Neuronal stem cell (in vitro differentiated cells): ENCODE results near the gene CCNDBP1.
A peak's percentile ranks its signal among the peaks of the same experiment; 100 is the strongest.

Experiments used
- DNase-seq: peaks from one replicate; pipeline ENCODE4 v3.0.0-alpha.2; 2013; ENCODE audit warnings: low spot score
- H2AFZ ChIP-seq: one replicate; pipeline ENCODE4 v1.6.1; 2013; ENCODE audit warnings: mild to moderate bottlenecking, low read length, inconsistent platforms
- H2AK5ac ChIP-seq: 2 replicates; pipeline ENCODE4 v1.6.1; 2013; ENCODE audit warnings: low read depth, mild to moderate bottlenecking, inconsistent platforms, low read length, moderate library complexity, mixed read lengths
- H2BK120ac ChIP-seq: 2 replicates; pipeline ENCODE4 v1.6.1; 2013; ENCODE audit warnings: low read depth, mild to moderate bottlenecking, inconsistent platforms, low read length, moderate library complexity, mixed read lengths
- H2BK12ac ChIP-seq: one replicate; pipeline ENCODE4 v1.6.1; 2013; ENCODE audit warnings: low read length, inconsistent platforms
- H2BK15ac ChIP-seq: 2 replicates; pipeline ENCODE4 v1.6.1; 2013; ENCODE audit warnings: mild to moderate bottlenecking, low read length, inconsistent platforms, mixed read lengths
- H2BK5ac ChIP-seq: one replicate; pipeline ENCODE4 v1.6.1; 2013; ENCODE audit warnings: inconsistent platforms, mild to moderate bottlenecking, low read length, moderate library complexity
- H3K14ac ChIP-seq: one replicate; pipeline ENCODE4 v1.6.1; 2013; ENCODE audit warnings: low read length, inconsistent platforms
- H3K18ac ChIP-seq: 2 replicates; pipeline ENCODE4 v1.6.1; 2013; ENCODE audit warnings: low read length, inconsistent platforms
- H3K23ac ChIP-seq: 2 replicates; pipeline ENCODE4 v1.6.1; 2013; ENCODE audit warnings: low read depth, mild to moderate bottlenecking, mixed read lengths, low read length, inconsistent platforms; ENCODE audit not compliant: poor library complexity
- H3K27ac ChIP-seq: replicated peaks from 3 replicates; pipeline ENCODE4 v1.5.1; 2013; ENCODE audit warnings: low read length, inconsistent platforms
- H3K27me3 ChIP-seq, 3 experiments: 2 replicates each; pipeline ENCODE4 v1.6.1; 2013; ENCODE audit warnings: low read length in 3 of 3, mild to moderate bottlenecking in 2 of 3, inconsistent platforms in 1 of 3, low read depth in 1 of 3, mixed read lengths in 1 of 3, moderate library complexity in 1 of 3; ENCODE audit not compliant: control insufficient read depth in 3 of 3, insufficient read depth in 3 of 3
- H3K36me3 ChIP-seq, 2 donors: replicated peaks in 1 of 2; 2 replicates each; pipeline ENCODE4 v1.6.1; 2013; ENCODE audit warnings: low read length in 2 of 2; ENCODE audit not compliant: control insufficient read depth in 2 of 2, insufficient read depth in 2 of 2
- H3K4ac ChIP-seq: 2 replicates; pipeline ENCODE4 v1.6.1; 2013; ENCODE audit warnings: inconsistent platforms, mild to moderate bottlenecking, low read length, moderate library complexity
- H3K4me1 ChIP-seq, 2 donors: 1 replicate in 1 of 2; 2 replicates in 1 of 2; pipeline ENCODE4 v1.6.1; 2013; ENCODE audit warnings: low read length in 2 of 2, low read depth in 1 of 2; ENCODE audit not compliant: control insufficient read depth in 2 of 2, insufficient read depth in 1 of 2
- H3K4me2 ChIP-seq: one replicate; pipeline ENCODE4 v1.6.1; 2013; ENCODE audit warnings: mild to moderate bottlenecking, low read length, inconsistent platforms; ENCODE audit not compliant: insufficient read depth, poor library complexity, severe bottlenecking
- H3K4me3 ChIP-seq, 2 donors: 2 replicates each; pipeline ENCODE4 v1.5.1; 2013; ENCODE audit warnings: low read length in 2 of 2, mild to moderate bottlenecking in 2 of 2, inconsistent platforms in 1 of 2, moderate library complexity in 1 of 2
- H3K79me1 ChIP-seq: one replicate; pipeline ENCODE4 v1.6.1; 2013; ENCODE audit warnings: low read depth, mild to moderate bottlenecking, inconsistent platforms, low read length, moderate library complexity
- H3K9ac ChIP-seq: one replicate; pipeline ENCODE4 v1.6.1; 2013; ENCODE audit warnings: mild to moderate bottlenecking, low read depth, low read length, inconsistent platforms; ENCODE audit not compliant: poor library complexity
- H3K9me3 ChIP-seq, 2 donors: replicated peaks in 1 of 2; 2 replicates each; pipeline versions ENCODE3 to v1.6.1; 2013; ENCODE audit warnings: low read length in 2 of 2, mild to moderate bottlenecking in 2 of 2, inconsistent platforms in 1 of 2, low read depth in 1 of 2, mixed read lengths in 1 of 2, moderate library complexity in 1 of 2; ENCODE audit not compliant: control insufficient read depth in 2 of 2, insufficient read depth in 1 of 2
- H4K8ac ChIP-seq: one replicate; pipeline ENCODE4 v1.6.1; 2013; ENCODE audit warnings: low read depth, mild to moderate bottlenecking, inconsistent platforms, low read length, moderate library complexity
- H4K91ac ChIP-seq: one replicate; pipeline ENCODE4 v1.6.1; 2013; ENCODE audit warnings: low read length, low read depth, mild to moderate bottlenecking, inconsistent platforms; ENCODE audit not compliant: poor library complexity
- WGBS, 2 donors: extraction: QIAGEN DNeasy Blood & Tissue Kit; methylation state at CpG; one replicate each; pipeline ENCODE4 v1.1.7; 2013; ENCODE audit warnings: missing lambda C conversion rate in 2 of 2, mixed read lengths in 1 of 2; ENCODE audit not compliant: insufficient read length in 2 of 2, insufficient replicate concordance in 1 of 2; ENCODE audit errors: extremely low coverage in 2 of 2; 5-methylcytosine and 5-hydroxymethylcytosine counted together

Gene CCNDBP1

GRCh38 chr15:43229977-43230376, 44.8 kb downstream of the CCNDBP1 start:
- WGBS, 2 donors: no CpG with 5 or more reads among the region's 5 CpGs
- DNase-seq: no peak
- H2BK120ac ChIP-seq: no peak overlapping the region
- H4K8ac ChIP-seq: no peak overlapping the region
- no peak overlapping the region for H3K4ac ChIP-seq
- H3K4me2 ChIP-seq: no peak overlapping the region
- no peaks in the 10 kb centered on the region for H3K36me3 ChIP-seq
- H3K23ac ChIP-seq: no peak overlapping the region
- no peaks in the 10 kb centered on the region for H3K9me3 ChIP-seq
- no peak overlapping the region for H3K27ac ChIP-seq
- H4K91ac ChIP-seq: no peak overlapping the region
- peaks cover 0 to 25% (median 0%) of the 10 kb centered on the region in 3 experiments for H3K27me3 ChIP-seq
- no peak overlapping the region for H3K14ac ChIP-seq
- no peak overlapping the region for H2BK12ac ChIP-seq
- H2AFZ ChIP-seq: no peak overlapping the region
- no peak overlapping the region for H3K18ac ChIP-seq
- H2AK5ac ChIP-seq: no peak overlapping the region
- H2BK15ac ChIP-seq: no peak overlapping the region
- no peaks in the 10 kb centered on the region for H3K79me1 ChIP-seq
- no peak overlapping the region for H3K4me3 ChIP-seq
- no peak overlapping the region for H2BK5ac ChIP-seq
- H3K9ac ChIP-seq: no peak overlapping the region
- no peaks in the 10 kb centered on the region for H3K4me1 ChIP-seq

- no peak overlapping the region for H2BK5ac ChIP-seq
- H3K4ac ChIP-seq: no peak overlapping the region
- H2BK12ac ChIP-seq: no peak overlapping the region
- H2BK120ac ChIP-seq: no peak overlapping the region
- H3K9ac ChIP-seq: no peak overlapping the region
- no peak overlapping the region for H3K4me2 ChIP-seq
- WGBS, 2 donors: no CpG with 5 or more reads among the region's 2 CpGs
- no peak overlapping the region for H3K23ac ChIP-seq
- no peaks in the 10 kb centered on the region for H3K4me1 ChIP-seq
- H3K79me1 ChIP-seq: no peaks in the 10 kb centered on the region
- no peak overlapping the region for H3K27ac ChIP-seq
- no peak overlapping the region for H3K14ac ChIP-seq
- DNase-seq: no peak
- H3K27me3 ChIP-seq: peaks cover 0 to 26% (median 0%) of the 10 kb centered on the region in 3 experiments
- H3K18ac ChIP-seq: no peak overlapping the region
- no peak overlapping the region for H2BK15ac ChIP-seq
- H3K36me3 ChIP-seq: no peaks in the 10 kb centered on the region
- H4K8ac ChIP-seq: no peak overlapping the region
- H4K91ac ChIP-seq: no peak overlapping the region
- no peak overlapping the region for H2AK5ac ChIP-seq
- H2AFZ ChIP-seq: no peak overlapping the region
- H3K4me3 ChIP-seq: no peak overlapping the region
- no peaks in the 10 kb centered on the region for H3K9me3 ChIP-seq
Measured at GRCh38 chr15:43230640-43231115, 45.5 kb downstream of the CCNDBP1 start.

GRCh38 chr15:43232289-43232874, 47.2 kb downstream of the CCNDBP1 start:
- Histone ChIP-seq H2BK5ac (no peak overlapping the region), H3K27me3 (peaks cover 0 to 30% (median 0%) of the 10 kb centered on the region in 3 experiments), H2BK12ac (no peak overlapping the region), H3K4me3 (no peak overlapping the region), H3K4me1 (no peaks in the 10 kb centered on the region), H3K14ac (no peak overlapping the region), H3K9me3 (no peaks in the 10 kb centered on the region), H2AK5ac (no peak overlapping the region), H3K4ac (no peak overlapping the region), H3K9ac (no peak overlapping the region), H3K18ac (no peak overlapping the region), H3K27ac (no peak overlapping the region), H2AFZ (no peak overlapping the region), H3K4me2 (no peak overlapping the region), H2BK15ac (no peak overlapping the region), H4K91ac (no peak overlapping the region), H3K36me3 (no peaks in the 10 kb centered on the region), H4K8ac (no peak overlapping the region), H2BK120ac (no peak overlapping the region), H3K79me1 (no peaks in the 10 kb centered on the region), H3K23ac (no peak overlapping the region)
- DNase-seq: no peak
- WGBS, 2 donors: no CpG with 5 or more reads among the region's 3 CpGs

GRCh38 chr15:43235536-43235935, 50.3 kb downstream of the CCNDBP1 start:
- no peak overlapping the region for H3K4me3 ChIP-seq
- H3K4ac ChIP-seq: no peak overlapping the region
- peaks cover 0 to 8% of the 10 kb centered on the region in 2 donors for H3K4me1 ChIP-seq
- WGBS, 2 donors: no CpG with 5 or more reads among the region's 6 CpGs
- H2BK12ac ChIP-seq: no peak overlapping the region
- H2BK5ac ChIP-seq: no peak overlapping the region
- no peak overlapping the region for H2BK120ac ChIP-seq
- no peak overlapping the region for H3K14ac ChIP-seq
- H4K8ac ChIP-seq: no peak overlapping the region
- H3K18ac ChIP-seq: no peak overlapping the region
- no peak overlapping the region for H2AFZ ChIP-seq
- no peak overlapping the region for H3K9ac ChIP-seq
- DNase-seq: no peak
- H3K9me3 ChIP-seq: no peaks in the 10 kb centered on the region
- H3K27me3 ChIP-seq: peaks cover 0 to 36% (median 0%) of the 10 kb centered on the region in 3 experiments
- no peaks in the 10 kb centered on the region for H3K36me3 ChIP-seq
- no peak overlapping the region for H3K27ac ChIP-seq
- H4K91ac ChIP-seq: no peak overlapping the region
- no peak overlapping the region for H2AK5ac ChIP-seq
- no peak overlapping the region for H3K4me2 ChIP-seq
- no peaks in the 10 kb centered on the region for H3K79me1 ChIP-seq
- H3K23ac ChIP-seq: peak overlapping the region; percentile 28
- H2BK15ac ChIP-seq: no peak overlapping the region
